HG02588 (cell line): ENCODE results near the gene TAF11L2.
"Not testable (repeated sequence)": the region's sequence is repeated elsewhere in the genome, so short reads cannot be mapped to it uniquely, and the experiment has no call there.

Source experiments
- ATAC-seq: cut with Tn5 transposase; IDR thresholded peaks from one replicate; pipeline ENCODE4 v1.9.1; 2021; ENCODE audit warnings: mild to moderate bottlenecking, moderate library complexity; ENCODE audit not compliant: unreplicated experiment

TAF11L2 gene

GRCh38 chr5:17524935-17525334, 26.9 kb downstream of the TAF11L2 start, which contains the start of gene TAF11L5:
TSS of gene TAF11L5 (plus strand) at chr5:17525235.
- not testable (repeated sequence) for ATAC-seq

- ATAC-seq: not testable (repeated sequence)
Observed at GRCh38 chr5:17526504-17526903, 28.5 kb downstream of the TAF11L2 start.

- ATAC-seq: not testable (repeated sequence)
Observed at GRCh38 chr5:17528369-17528768, 30.3 kb downstream of the TAF11L2 start, which contains the start of gene TAF11L6. TSS of gene TAF11L6 (plus strand) at chr5:17528669.
